ENCODE results near the gene ENHO.

ENHO gene

GRCh38 chr9:34492051-34492450, 30.7 kb downstream of the ENHO start:
- no peak overlapping the region for H3K4me3 ChIP-seq (ENCODE audit: insufficient read depth, low read length, poor library complexity, severe bottlenecking)
- no peaks in the 10 kb centered on the region for H4K20me1 ChIP-seq (ENCODE audit: low read depth, low read length)
- no peak overlapping the region for H3K4me2 ChIP-seq (ENCODE audit: low read depth, low read length, poor library complexity, severe bottlenecking)
- H3K27me3 ChIP-seq (ENCODE audit: low read length): 0 out of 2 replicates have a peak, but pooled peaks cover 2% of the 10 kb centered on the region
- no peak overlapping the region for H3K27ac ChIP-seq (ENCODE audit: low read depth, low read length)
- H3K36me3 ChIP-seq (ENCODE audit: low read length): no peaks in the 10 kb centered on the region
- H3F3A ChIP-seq (ENCODE audit: insufficient read depth): no peaks in the 10 kb centered on the region
- no peaks in the 10 kb centered on the region for H3K9me2 ChIP-seq (replicated peaks; ENCODE audit: insufficient read depth, low read length)
- H3K9ac ChIP-seq (ENCODE audit: low read length): no peak overlapping the region
- H3K79me2 ChIP-seq (ENCODE audit: insufficient read depth, low read length): no peaks in the 10 kb centered on the region
- no peak for TF ChIP-seq CTCF (IDR thresholded peaks at IDR 0.05; ENCODE audit: insufficient read depth, low read length, poor library complexity, severe bottlenecking)
- TF ChIP-seq EZH2phosphoT487 (conservative IDR thresholded peaks at IDR 0.05; ENCODE audit: low read length): no peak
- H2AFZ ChIP-seq (ENCODE audit: low read depth, low read length, severe bottlenecking): no peak overlapping the region
- H3K9me3 ChIP-seq (ENCODE audit: insufficient read depth, low read length): no peaks in the 10 kb centered on the region

- Histone ChIP-seq H3K27ac (ENCODE audit: low read depth, low read length) (no peak overlapping the region), H3F3A (ENCODE audit: insufficient read depth) (no peaks in the 10 kb centered on the region), H3K9me3 (ENCODE audit: insufficient read depth, low read length) (no peaks in the 10 kb centered on the region), H2AFZ (ENCODE audit: low read depth, low read length, severe bottlenecking) (no peak overlapping the region), H3K4me3 (ENCODE audit: insufficient read depth, low read length, poor library complexity, severe bottlenecking) (no peak overlapping the region), H3K36me3 (ENCODE audit: low read length) (no peaks in the 10 kb centered on the region), H3K4me2 (ENCODE audit: low read depth, low read length, poor library complexity, severe bottlenecking) (no peak overlapping the region), H3K9ac (ENCODE audit: low read length) (no peak overlapping the region), H3K9me2 (replicated peaks; ENCODE audit: insufficient read depth, low read length) (no peaks in the 10 kb centered on the region), H3K79me2 (ENCODE audit: insufficient read depth, low read length) (no peaks in the 10 kb centered on the region), H4K20me1 (ENCODE audit: low read depth, low read length) (no peaks in the 10 kb centered on the region), H3K27me3 (ENCODE audit: low read length) (0 out of 2 replicates have a peak, but pooled peaks cover 2% of the 10 kb centered on the region)
- no peak for TF ChIP-seq EZH2phosphoT487 (conservative IDR thresholded peaks at IDR 0.05; ENCODE audit: low read length)
- TF ChIP-seq CTCF (IDR thresholded peaks at IDR 0.05; ENCODE audit: insufficient read depth, low read length, poor library complexity, severe bottlenecking): no peak
Measured at GRCh38 chr9:34491596-34491995, 31.2 kb downstream of the ENHO start.

- no peak for TF ChIP-seq CTCF (IDR thresholded peaks at IDR 0.05; ENCODE audit: insufficient read depth, low read length, poor library complexity, severe bottlenecking)
- no peak for TF ChIP-seq EZH2phosphoT487 (conservative IDR thresholded peaks at IDR 0.05; ENCODE audit: low read length)
- no peak overlapping the region for H3K4me3 ChIP-seq (ENCODE audit: insufficient read depth, low read length, poor library complexity, severe bottlenecking)
- H2AFZ ChIP-seq (ENCODE audit: low read depth, low read length, severe bottlenecking): no peak overlapping the region
- H3K27ac ChIP-seq (ENCODE audit: low read depth, low read length): no peak overlapping the region
- no peak overlapping the region for H3K4me2 ChIP-seq (ENCODE audit: low read depth, low read length, poor library complexity, severe bottlenecking)
- H3K9ac ChIP-seq (ENCODE audit: low read length): no peak overlapping the region
- no peaks in the 10 kb centered on the region for H3F3A ChIP-seq (ENCODE audit: insufficient read depth)
- H3K9me3 ChIP-seq (ENCODE audit: insufficient read depth, low read length): no peaks in the 10 kb centered on the region
- 0 out of 2 replicates have a peak, but pooled peaks cover 2% of the 10 kb centered on the region for H3K27me3 ChIP-seq (ENCODE audit: low read length)
- no peaks in the 10 kb centered on the region for H4K20me1 ChIP-seq (ENCODE audit: low read depth, low read length)
- H3K9me2 ChIP-seq (replicated peaks; ENCODE audit: insufficient read depth, low read length): no peaks in the 10 kb centered on the region
- H3K79me2 ChIP-seq (ENCODE audit: insufficient read depth, low read length): no peaks in the 10 kb centered on the region
- no peaks in the 10 kb centered on the region for H3K36me3 ChIP-seq (ENCODE audit: low read length)
Measured at GRCh38 chr9:34490760-34491159, 32.0 kb downstream of the ENHO start.

Data from SU-DHL-6 (cell line).